HepG2 (cell line): ENCODE data around the gene EXTL1. TPM values are rescaled to one million over a fixed set of nuclear protein-coding genes. Genes with fewer than 3 reads are reported as not detected.

Experiments used
- ATAC-seq: fragments of 200-7000 bp; cut with Tn5 transposase; 3 replicates; pipeline ENCODE4 v1.9.1; 2020; ENCODE audit warnings: mild to moderate bottlenecking, moderate library complexity
- BruUV-seq: library from RNA; stranded (reverse); fragments of 400-500 nt; replicated peaks from 2 replicates; lab custom pipeline; 2021; lab: Mats Ljungman, UMichigan
- CTCF ChIA-PET: fragments of 300-600 bp; formaldehyde crosslinking; extraction: SDS; loops from one replicate; lab custom pipeline; 2021; ENCODE audit warnings: low total read pairs, inconsistent platforms, low intra/inter-chr PET ratio; lab: Yijun Ruan, JAX
- POLR2A ChIA-PET: fragments of 350-600 bp; sonication (Branson Sonifier 250); formaldehyde crosslinking; loops from one replicate; lab custom pipeline; 2020; ENCODE audit warnings: antibody characterized with exemption, inconsistent platforms; lab: Yijun Ruan, JAX
- DNase-seq: peaks from one replicate; pipeline ENCODE4 v3.0.0-alpha.2; 2015; ENCODE audit warnings: low spot score
- FAIRE-seq: peaks from 3 replicates; lab custom pipeline; 2011; peaks lifted over from hg19 to GRCh38; lab: Jason Lieb, UNC
- H2AFZ ChIP-seq: one replicate; pipeline ENCODE4 v1.6.1; 2011; ENCODE audit warnings: low read length, inconsistent platforms
- H3K27ac ChIP-seq: fragments of 300-600 bp; 3 replicates; pipeline ENCODE4 v1.8.0; 2011; ENCODE audit warnings: mixed run types, mild to moderate bottlenecking, mixed read lengths, low read length, inconsistent platforms; ENCODE audit not compliant: insufficient read depth; ENCODE audit errors: extremely low read length
- H3K27me3 ChIP-seq, 2 experiments: fragments of 200-600 bp in 1 of 2; 2 replicates in 1 of 2; 3 replicates in 1 of 2; pipeline versions ENCODE4 v1.6.0 to v1.8.0; 2011; ENCODE audit warnings: low read length in 2 of 2, mild to moderate bottlenecking in 2 of 2, moderate library complexity in 2 of 2, inconsistent platforms in 1 of 2; ENCODE audit not compliant: insufficient read depth in 2 of 2, control insufficient read depth in 1 of 2
- H3K36me3 ChIP-seq, 2 experiments: fragments of 200-600 bp in 1 of 2; replicated peaks in 1 of 2; 2 replicates in 1 of 2; 3 replicates in 1 of 2; pipeline versions ENCODE4 v1.5.1 to v1.8.0; 2011; ENCODE audit warnings: low read length in 2 of 2, inconsistent platforms in 1 of 2; ENCODE audit not compliant: insufficient read depth in 2 of 2, control insufficient read depth in 1 of 2
- H3K4me1 ChIP-seq: 2 replicates; pipeline ENCODE4 v1.5.1; 2012; ENCODE audit warnings: low read length, inconsistent platforms; ENCODE audit not compliant: insufficient read depth
- H3K4me2 ChIP-seq: 2 replicates; pipeline ENCODE4 v1.6.0; 2011; ENCODE audit warnings: low read depth, low read length, inconsistent platforms
- H3K4me3 ChIP-seq, 3 experiments: fragments of 200-600 bp in 1 of 3; sonication (generic), shearing (Covaris generic) in 1 of 3; replicated peaks in 1 of 3; 2 replicates each; pipeline ENCODE4 v1.5.1; 2011 to 2016; ENCODE audit warnings: low read length in 3 of 3, inconsistent platforms in 2 of 3, low read depth in 2 of 3, mild to moderate bottlenecking in 2 of 3, control low read depth in 1 of 3, mixed read lengths in 1 of 3; ENCODE audit not compliant: insufficient read depth in 1 of 3
- H3K79me2 ChIP-seq: one replicate; pipeline ENCODE4 v1.6.1; 2011; ENCODE audit warnings: low read length, inconsistent platforms; ENCODE audit not compliant: insufficient read depth
- H3K9ac ChIP-seq: 2 replicates; pipeline ENCODE4 v1.6.0; 2011; ENCODE audit warnings: mild to moderate bottlenecking, low read depth, low read length, inconsistent platforms; ENCODE audit not compliant: insufficient read depth
- H3K9me3 ChIP-seq: 2 replicates; pipeline ENCODE4 v1.5.1; 2012; ENCODE audit warnings: mild to moderate bottlenecking, low read length
- H4K20me1 ChIP-seq: 2 replicates; pipeline ENCODE4 v1.6.0; 2011; ENCODE audit warnings: inconsistent platforms, mild to moderate bottlenecking, low read length, moderate library complexity; ENCODE audit not compliant: insufficient read depth
- CC2D1A ChIP-seq: sonication (generic); formaldehyde crosslinking; IDR thresholded peaks from 2 replicates; pipeline ENCODE4 v1.8.1; 2023; ENCODE audit warnings: mild to moderate bottlenecking, missing genetic modification reagents
- ERF ChIP-seq: IDR thresholded peaks from 2 replicates; pipeline ENCODE4 v1.6.1; 2018; ENCODE audit warnings: missing biosample characterization, missing genetic modification reagents
- ETV5 ChIP-seq: IDR thresholded peaks from 2 replicates; pipeline ENCODE4 v1.6.1; 2018; ENCODE audit warnings: missing biosample characterization, missing genetic modification reagents, inconsistent platforms, borderline replicate concordance
- MAFF ChIP-seq: IDR thresholded peaks from 2 replicates; pipeline ENCODE4 v1.6.1; 2011; ENCODE audit warnings: low read depth, low read length, improper control_type of control experiment
- MAFK ChIP-seq, 2 experiments: IDR thresholded peaks in 1 of 2; conservative IDR thresholded peaks in 1 of 2; 2 replicates each; pipeline ENCODE4 v1.6.1; 2011; ENCODE audit warnings: improper control_type of control experiment in 2 of 2, low read length in 2 of 2
- NR2C2 ChIP-seq: sonication (generic); formaldehyde crosslinking; IDR thresholded peaks from 2 replicates; pipeline ENCODE4 v1.4.0; 2020; ENCODE audit warnings: missing genetic modification reagents, mild to moderate bottlenecking, moderate library complexity, borderline replicate concordance
- REST ChIP-seq, 2 experiments: IDR thresholded peaks; 2 replicates each; pipeline ENCODE4 v1.6.1; 2011 to 2012; ENCODE audit warnings: low read length in 2 of 2, borderline replicate concordance in 1 of 2, low read depth in 1 of 2, mild to moderate bottlenecking in 1 of 2, moderate library complexity in 1 of 2
- RFX5 ChIP-seq: IDR thresholded peaks from 2 replicates; pipeline ENCODE4 v1.6.1; 2011; ENCODE audit warnings: low read depth, low read length, improper control_type of control experiment
- ZBTB10 ChIP-seq: sonication (generic); formaldehyde crosslinking; IDR thresholded peaks from 2 replicates; pipeline ENCODE4 v1.4.0; 2020; ENCODE audit warnings: missing genetic modification reagents, borderline replicate concordance
- ZNF124 ChIP-seq: sonication (generic); formaldehyde crosslinking; IDR thresholded peaks from 2 replicates; pipeline ENCODE4 v1.4.0; 2020; ENCODE audit warnings: missing genetic modification reagents
- WGBS: methylation state at CpG from one replicate; pipeline ENCODE4 v1.1.6; 2017; ENCODE audit warnings: low lambda C conversion rate; 5-methylcytosine and 5-hydroxymethylcytosine counted together
- in situ Hi-C: cut with HindIII; loops from 2 replicates; pipeline ENCODE4 v1.10.0; 2017; ENCODE audit warnings: low pct_unique_long_range_greater_than_20kb; ENCODE audit not compliant: extremely low pct_ligation_motif_present
- intact Hi-C: fragments of 100-400 bp; cut with micrococcal nuclease; formaldehyde crosslinking; loops from one replicate; pipeline ENCODE4 v1.10.0; 2022; ENCODE audit not compliant: unreplicated experiment
- polyA plus RNA-seq, 8 experiments: library from polyadenylated mRNA; depleted of rRNA in 3 of 8; stranded (reverse) in 7 of 8; unstranded in 1 of 8; fragments of >200 nt; fragmentation: Illumina TruSeq in 4 of 8; extraction: Trizol in 4 of 8; gene quantifications; 2 replicates each; pipeline versions ENCODE4 v1.2.1 to v1.2.3, GENCODE V29; 2011 to 2016; ENCODE audit warnings: low read depth in 4 of 8, missing spikeins in 1 of 8, mixed read lengths in 1 of 8; ENCODE audit not compliant: insufficient read depth in 1 of 8
- total RNA-seq, 5 experiments: library from RNA; depleted of rRNA; stranded (reverse); fragments of >200 nt; fragmentation: Illumina TruSeq; extraction: Trizol; gene quantifications; 2 replicates each; pipeline ENCODE4 v1.2.3, GENCODE V29; 2016; ENCODE audit warnings: low read depth in 1 of 5

The EXTL1 gene
- total and polyA plus RNA-seq, 2 of the 13 experiments (the other 11 are each of a cell fraction or from before 2014, with no cell fraction given) = 0.35 to 1.0 TPM

GRCh38 chr1:26067432-26067911, 45.9 kb downstream of the EXTL1 start, which contains the start of gene TRIM63 (continued):
- TF ChIP-seq REST (IDR thresholded peaks at IDR 0.05; ENCODE audit: borderline replicate concordance in 1 of 2, low read depth in 1 of 2, low read length in 2 of 2) = no peak
- TF ChIP-seq ZBTB10 (CRISPR knock-in tag) = no peak

GRCh38 chr1:26069941-26070295, 48.3 kb downstream of the EXTL1 start:
- BruUV-seq = no TSS peak

More at GRCh38 chr1:26069941-26070295, 48.3 kb downstream of the EXTL1 start:
- H3K4me3 ChIP-seq = no peak overlapping the region
- ATAC-seq (no peak), FAIRE-seq (no peak), DNase-seq (no peak)
- H3K4me1 ChIP-seq = peaks cover 14% of the 10 kb centered on the region; the same call in 1 of the 2 replicates
- no peak for TF ChIP-seq ETV5 (CRISPR knock-in tag)
- no peak for TF ChIP-seq RFX5
- TF ChIP-seq NR2C2 (CRISPR knock-in tag) = no peak
- no peak for TF ChIP-seq CC2D1A
- TF ChIP-seq ERF (CRISPR knock-in tag) = no peak
- no peak for TF ChIP-seq ZNF124 (CRISPR knock-in tag)
- TF ChIP-seq MAFF = peak; percentile 35; the same call in 1 of the 2 replicates
- peak in 1 of 2 experiments; percentile 41; a peak in 1 of 4 replicates for TF ChIP-seq MAFK (conservative IDR thresholded peaks at IDR 0.05 in 1 of 2, IDR thresholded peaks at IDR 0.05 in 1 of 2; ENCODE audit: low read length in 2 of 2)
- CTCF ChIA-PET = no interaction called here
- in situ Hi-C loops (no loop called here), intact Hi-C loops (no loop called here)
- POLR2A ChIA-PET = no interaction called here
- H4K20me1 ChIP-seq = no peaks in the 10 kb centered on the region
- 0% methylated on average over 1 of the region's 1 CpG for WGBS
- peaks cover 5 to 50% of the 10 kb centered on the region in 2 experiments; a peak in 4 of 5 replicates for H3K27me3 ChIP-seq
- H3K9me3 ChIP-seq = no peaks in the 10 kb centered on the region
- H3K9ac ChIP-seq = no peak overlapping the region
- no peaks in the 10 kb centered on the region for H3K36me3 ChIP-seq
- no peaks in the 10 kb centered on the region for H3K79me2 ChIP-seq
- no peak overlapping the region for H2AFZ ChIP-seq
- no peak overlapping the region for H3K27ac ChIP-seq
- H3K4me2 ChIP-seq = no peak overlapping the region
